Spinal cord (tissue), 10 donors: ENCODE measurements around the gene TTC12. TPM values are rescaled to one million over a fixed set of nuclear protein-coding genes. Genes with fewer than 3 reads are reported as not detected.
A peak's percentile ranks its signal among the peaks of the same experiment; 100 is the strongest.

Source experiments
- DNase-seq, 6 donors: peaks; one replicate each; pipeline versions ENCODE4 v3.0.0 to v3.0.0-alpha.2; 2013 to 2015; ENCODE audit warnings: low spot score in 6 of 6, low read depth in 4 of 6
- H3K27ac ChIP-seq: one replicate; pipeline ENCODE4 v1.5.1; 2013; ENCODE audit warnings: low read depth, low read length, control low read depth
- H3K27me3 ChIP-seq: one replicate; pipeline ENCODE4 v1.6.1; 2013; ENCODE audit warnings: low read length; ENCODE audit not compliant: control insufficient read depth, insufficient read depth
- H3K36me3 ChIP-seq: one replicate; pipeline ENCODE4 v1.6.1; 2013; ENCODE audit warnings: low read length; ENCODE audit not compliant: control insufficient read depth, insufficient read depth
- H3K4me1 ChIP-seq: one replicate; pipeline ENCODE4 v1.6.1; 2013; ENCODE audit warnings: low read length; ENCODE audit not compliant: control insufficient read depth, insufficient read depth
- H3K4me3 ChIP-seq: one replicate; pipeline ENCODE4 v1.5.1; 2013; ENCODE audit warnings: low read depth, low read length, control low read depth
- H3K9me3 ChIP-seq: one replicate; pipeline ENCODE4 v1.6.1; 2013; ENCODE audit warnings: low read length; ENCODE audit not compliant: control insufficient read depth, insufficient read depth
- WGBS: methylation state at CpG from one replicate; pipeline ENCODE4 v1.1.5; 2013; ENCODE audit warnings: missing lambda C conversion rate; ENCODE audit not compliant: insufficient coverage; 5-methylcytosine and 5-hydroxymethylcytosine counted together
- polyA plus RNA-seq, 2 donors: library from polyadenylated mRNA; unstranded; fragments of 120-200 nt; gene quantifications; one replicate each; pipeline ENCODE4 v1.2.1, GENCODE V29; 2013; ENCODE audit not compliant: insufficient read length in 2 of 2
- total RNA-seq, 2 donors: library from RNA; depleted of rRNA in 1 of 2; stranded (reverse); fragments of 120-200 nt in 1 of 2; fragments of >200 nt in 1 of 2; gene quantifications; one replicate each; pipeline versions ENCODE4 v1.2.3 to v1.2.4, GENCODE V29; 2013 to 2014
- donor health status: healthy.

The TTC12 gene
- total and polyA plus RNA-seq, 4 donors = 11.4 to 16.7 (median 12.8) TPM

GRCh38 chr11:113363406-113363805 lies 49.0 kb downstream of the TTC12 start:
- Histone ChIP-seq H3K4me1 (no peaks in the 10 kb centered on the region), H3K36me3 (peaks cover 10% of the 10 kb centered on the region), H3K9me3 (no peaks in the 10 kb centered on the region), H3K27me3 (no peaks in the 10 kb centered on the region), H3K4me3 (no peak overlapping the region), H3K27ac (no peak overlapping the region)
- no peak for DNase-seq
- WGBS = no CpG with 5 or more reads among the region's 5 CpGs

DNA sequence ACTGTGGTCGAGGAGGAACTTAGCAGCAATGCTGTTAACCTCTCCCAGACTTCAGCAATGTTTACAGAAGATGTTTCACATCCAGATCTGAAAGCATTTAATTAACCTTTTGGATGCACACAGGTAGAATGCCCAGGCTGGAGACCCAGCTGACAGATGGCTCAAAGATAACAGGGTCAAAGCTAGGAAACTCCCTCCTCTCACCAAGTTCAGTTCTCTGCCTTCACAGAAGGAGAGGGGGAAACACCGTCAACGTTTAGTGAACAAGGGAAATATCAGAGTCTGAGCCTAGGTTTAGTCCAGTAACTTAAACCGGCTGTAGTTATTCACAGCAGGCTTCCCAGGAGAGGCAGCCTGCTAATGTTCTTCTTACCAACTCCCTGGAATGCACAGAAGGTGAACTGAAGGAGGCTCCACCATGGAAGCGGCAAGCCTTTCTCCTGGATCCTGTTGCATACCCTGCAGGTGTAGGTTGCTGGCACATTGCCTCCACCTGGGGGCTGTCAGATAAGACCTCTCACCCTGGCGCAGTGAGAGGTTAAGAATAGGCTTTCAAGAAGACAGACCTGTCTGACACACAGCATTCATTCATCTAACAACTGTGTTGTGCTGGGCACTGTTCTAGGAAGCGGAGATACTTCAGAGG lies 49.7 kb downstream of the TTC12 start:
- Histone ChIP-seq H3K27ac (no peak overlapping the region), H3K36me3 (peaks cover 7% of the 10 kb centered on the region), H3K27me3 (no peaks in the 10 kb centered on the region), H3K4me1 (no peaks in the 10 kb centered on the region), H3K4me3 (no peak overlapping the region), H3K9me3 (no peaks in the 10 kb centered on the region)
- 83% methylated on average over 3 of the region's 7 CpGs for WGBS
- DNase-seq = no peak

- Histone ChIP-seq H3K4me3 (no peak overlapping the region), H3K27ac (no peak overlapping the region), H3K27me3 (no peaks in the 10 kb centered on the region), H3K4me1 (peaks cover 3% of the 10 kb centered on the region), H3K9me3 (no peaks in the 10 kb centered on the region), H3K36me3 (peaks cover 10% of the 10 kb centered on the region)
- 79% methylated on average over 4 of the region's 5 CpGs for WGBS
- DNase-seq = no peak
Measured at GRCh38 chr11:113365895-113366294, 51.5 kb downstream of the TTC12 start.

DNA sequence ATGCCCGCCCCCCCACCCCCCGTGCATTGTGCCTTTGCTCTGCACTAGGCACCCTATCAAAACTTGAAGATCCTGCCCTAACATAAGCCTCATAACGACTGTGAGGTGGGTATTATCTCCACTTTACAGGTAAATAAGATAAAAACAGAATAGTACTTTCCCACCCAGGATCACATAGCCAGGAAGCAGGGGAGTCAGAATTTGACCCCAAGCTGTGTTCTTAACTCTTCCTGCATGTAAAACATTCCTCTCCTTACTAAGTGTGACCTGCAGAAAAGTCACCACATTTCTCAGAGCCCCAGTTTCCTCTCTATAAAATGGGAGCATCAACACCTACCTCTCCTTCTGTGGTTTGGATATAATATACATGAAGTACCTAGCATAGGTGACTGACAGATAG lies 55.0 kb downstream of the TTC12 start:
- peaks cover 3% of the 10 kb centered on the region for H3K4me1 ChIP-seq
- no peaks in the 10 kb centered on the region for H3K9me3 ChIP-seq
- peaks cover 10% of the 10 kb centered on the region for H3K36me3 ChIP-seq
- H3K27ac ChIP-seq = no peak overlapping the region
- H3K27me3 ChIP-seq = no peaks in the 10 kb centered on the region
- H3K4me3 ChIP-seq = no peak overlapping the region
- no peak for DNase-seq
- WGBS = no CpG with 5 or more reads among the region's 3 CpGs

DNA sequence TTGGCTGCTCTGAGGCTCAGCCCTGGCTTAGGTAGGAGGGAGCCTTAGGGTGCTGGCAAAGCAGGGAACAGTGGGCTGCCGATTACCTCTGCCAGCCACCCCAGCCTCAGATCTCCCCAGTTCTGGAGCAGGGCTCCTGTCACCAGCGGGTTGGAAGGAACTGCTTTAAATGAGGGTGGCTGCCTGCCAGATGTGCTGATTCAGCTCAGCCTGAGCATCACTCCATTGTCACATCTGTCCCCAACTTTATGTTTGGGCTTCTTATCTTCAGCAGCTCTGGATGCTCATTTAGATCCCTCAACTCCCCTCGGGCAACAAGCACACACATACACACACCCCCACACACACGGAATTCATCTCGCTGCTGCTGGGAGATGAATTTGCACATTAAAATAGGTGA lies 56.3 kb downstream of the TTC12 start:
- Histone ChIP-seq H3K4me3 (no peak overlapping the region), H3K36me3 (peaks cover 3% of the 10 kb centered on the region), H3K4me1 (peaks cover 3% of the 10 kb centered on the region), H3K27ac (no peak overlapping the region), H3K9me3 (no peaks in the 10 kb centered on the region), H3K27me3 (no peaks in the 10 kb centered on the region)
- WGBS = 83% methylated on average over 2 of the region's 5 CpGs
- DNase-seq = peak in 1 of 6 donors; percentile 47

DNA sequence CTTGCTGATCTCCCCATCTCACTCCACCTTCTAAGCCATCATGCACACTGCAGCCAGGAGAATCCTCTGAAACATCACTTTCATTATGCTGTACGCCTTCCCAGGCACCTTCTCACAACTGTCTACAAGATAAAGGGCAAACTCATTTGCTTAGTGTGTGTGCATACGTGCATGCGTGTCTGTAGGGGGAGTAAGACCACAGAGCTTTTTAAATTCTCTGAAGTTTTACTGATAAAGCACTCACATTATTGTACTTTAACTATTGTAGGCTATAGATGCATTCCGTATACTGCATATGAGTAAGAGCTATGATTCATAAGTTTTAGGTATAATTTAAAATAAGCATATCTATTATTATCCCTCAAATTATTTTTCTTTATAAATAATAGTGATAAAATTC lies 57.9 kb downstream of the TTC12 start:
- no CpG with 5 or more reads among the region's 4 CpGs for WGBS
- H3K4me1 ChIP-seq = peaks cover 3% of the 10 kb centered on the region
- H3K4me3 ChIP-seq = no peak overlapping the region
- H3K36me3 ChIP-seq = peaks cover 3% of the 10 kb centered on the region
- no peak overlapping the region for H3K27ac ChIP-seq
- no peaks in the 10 kb centered on the region for H3K27me3 ChIP-seq
- peak in 1 of 6 donors; percentile 25 for DNase-seq
- no peaks in the 10 kb centered on the region for H3K9me3 ChIP-seq

DNA sequence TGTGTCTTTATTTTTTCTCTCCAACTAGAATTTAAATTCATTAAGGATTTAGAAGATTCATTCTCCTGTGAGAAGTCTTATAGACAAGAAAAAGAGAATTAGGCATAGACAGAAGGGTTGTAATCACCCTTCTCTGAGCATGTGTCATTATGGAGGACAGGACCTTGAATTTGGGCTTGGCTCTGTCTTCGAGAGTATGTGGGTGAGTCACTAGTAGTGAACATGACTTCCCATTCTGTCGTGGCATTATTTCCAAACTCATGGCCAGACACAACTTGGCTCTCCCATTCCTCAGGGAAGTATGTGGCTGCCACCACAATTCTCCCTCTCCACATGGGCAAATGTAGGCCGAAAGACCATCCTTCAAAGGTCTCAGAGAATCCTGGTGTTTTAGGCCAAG lies 58.9 kb downstream of the TTC12 start:
- Histone ChIP-seq H3K36me3 (peaks cover 3% of the 10 kb centered on the region), H3K4me1 (peaks cover 3% of the 10 kb centered on the region), H3K4me3 (no peak overlapping the region), H3K9me3 (no peaks in the 10 kb centered on the region), H3K27me3 (no peaks in the 10 kb centered on the region), H3K27ac (no peak overlapping the region)
- DNase-seq = no peak
- 89% methylated on average over 3 of the region's 3 CpGs for WGBS

GRCh38 chr11:113373981-113374560 lies 59.7 kb downstream of the TTC12 start:
- H3K4me1 ChIP-seq = peaks cover 3% of the 10 kb centered on the region
- 95% methylated on average over 8 of the region's 10 CpGs for WGBS
- H3K9me3 ChIP-seq = no peaks in the 10 kb centered on the region
- no peak overlapping the region for H3K27ac ChIP-seq
- H3K4me3 ChIP-seq = no peak overlapping the region
- DNase-seq = no peak
- H3K36me3 ChIP-seq = peaks cover 3% of the 10 kb centered on the region
- no peaks in the 10 kb centered on the region for H3K27me3 ChIP-seq

- WGBS = 84% methylated on average over 5 of the region's 5 CpGs
- Histone ChIP-seq H3K27ac (no peak overlapping the region), H3K4me3 (no peak overlapping the region), H3K4me1 (peaks cover 3% of the 10 kb centered on the region), H3K27me3 (no peaks in the 10 kb centered on the region), H3K36me3 (peaks cover 2% of the 10 kb centered on the region), H3K9me3 (no peaks in the 10 kb centered on the region)
- no peak for DNase-seq
Measured at GRCh38 chr11:113375402-113375801, 61.0 kb downstream of the TTC12 start.

- peak in 2 of 6 donors; percentile 50 to 89 for DNase-seq
- Histone ChIP-seq H3K36me3 (no peaks in the 10 kb centered on the region), H3K27me3 (no peaks in the 10 kb centered on the region), H3K27ac (no peak overlapping the region), H3K4me3 (no peak overlapping the region), H3K9me3 (no peaks in the 10 kb centered on the region), H3K4me1 (no peaks in the 10 kb centered on the region)
- 75% methylated on average over 1 of the region's 3 CpGs for WGBS
Measured at GRCh38 chr11:113376156-113376555, 61.8 kb downstream of the TTC12 start.
